GM20431 (cell line): ENCODE measurements around the gene ZNF586.
"Not testable (repeated sequence)": the region's sequence is repeated elsewhere in the genome, so short reads cannot be mapped to it uniquely, and the experiment has no call there.

Experiments
- in situ Hi-C: fragments of 300-500 bp; cut with MseI, MboI; formaldehyde crosslinking; loops from one replicate; pipeline ENCODE4 v1.15.0; 2020; ENCODE audit warnings: low sequenced_read_pairs; ENCODE audit not compliant: unreplicated experiment

The ZNF586 gene

GRCh38 chr19:57820599-57820998 lies 51.1 kb downstream of the ZNF586 start:
- in situ Hi-C loops: no loop called here

DNA sequence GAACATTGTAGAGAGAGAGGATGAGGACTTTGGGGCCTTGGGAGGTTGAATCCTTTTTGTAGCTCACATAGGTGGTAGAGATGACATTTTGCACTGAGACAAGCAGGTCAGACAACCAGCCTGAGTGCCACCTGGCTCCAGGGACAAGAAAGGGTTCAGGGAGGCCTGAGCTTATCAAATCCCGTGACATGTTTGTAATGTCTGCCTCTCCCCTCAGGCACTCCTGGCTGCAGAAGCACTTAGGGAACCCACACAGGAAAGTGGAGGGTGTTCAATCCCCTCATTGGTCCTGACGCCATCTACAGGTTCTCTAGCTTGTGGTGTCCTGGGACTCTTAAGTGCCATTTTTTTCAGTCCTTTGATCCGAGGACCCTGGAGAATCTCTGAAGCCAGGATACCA lies 51.6 kb downstream of the ZNF586 start:
- in situ Hi-C loops: not testable (repeated sequence)

DNA sequence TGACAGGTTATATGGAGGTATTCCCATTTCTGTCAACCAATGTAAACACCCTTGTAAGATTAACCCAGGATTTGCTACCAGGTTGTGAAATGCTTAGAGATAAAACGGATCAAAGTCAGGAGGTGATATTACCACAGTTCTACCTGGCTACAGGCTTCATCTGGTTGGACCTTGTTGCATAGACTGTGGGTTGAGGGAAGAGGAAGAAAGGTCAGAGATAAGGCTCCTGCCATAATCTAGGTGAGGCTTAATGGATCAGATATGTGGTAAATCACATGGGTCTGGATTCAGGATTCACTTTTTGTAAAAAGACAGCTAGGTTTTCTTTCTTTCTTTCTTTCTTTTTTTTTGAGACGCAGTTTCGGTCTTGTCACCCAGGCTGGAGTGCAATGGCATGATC lies 52.0 kb downstream of the ZNF586 start:
- in situ Hi-C loops: not testable (repeated sequence)

DNA sequence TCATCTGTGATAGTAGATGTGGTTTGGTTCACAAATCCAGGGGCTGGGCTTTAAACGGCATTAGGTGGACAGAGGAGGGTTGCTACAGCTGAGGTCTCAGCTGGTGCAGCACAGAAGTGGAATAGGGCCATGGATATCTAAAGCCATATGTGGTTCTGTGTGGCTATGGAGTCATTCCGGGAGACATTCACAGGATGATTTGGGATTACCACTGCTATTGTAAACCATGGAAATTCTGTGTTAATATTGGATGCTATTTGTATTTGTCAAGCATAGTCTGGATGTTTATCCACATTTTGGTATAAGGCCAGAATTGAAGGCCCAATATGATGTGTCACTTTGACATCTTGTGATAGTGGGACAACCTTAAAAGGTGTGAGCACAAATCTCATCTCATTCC lies 53.7 kb downstream of the ZNF586 start:
- in situ Hi-C loops: not testable (repeated sequence)

GRCh38 chr19:57823608-57824007 lies 54.1 kb downstream of the ZNF586 start:
- in situ Hi-C loops: not testable (repeated sequence)

DNA sequence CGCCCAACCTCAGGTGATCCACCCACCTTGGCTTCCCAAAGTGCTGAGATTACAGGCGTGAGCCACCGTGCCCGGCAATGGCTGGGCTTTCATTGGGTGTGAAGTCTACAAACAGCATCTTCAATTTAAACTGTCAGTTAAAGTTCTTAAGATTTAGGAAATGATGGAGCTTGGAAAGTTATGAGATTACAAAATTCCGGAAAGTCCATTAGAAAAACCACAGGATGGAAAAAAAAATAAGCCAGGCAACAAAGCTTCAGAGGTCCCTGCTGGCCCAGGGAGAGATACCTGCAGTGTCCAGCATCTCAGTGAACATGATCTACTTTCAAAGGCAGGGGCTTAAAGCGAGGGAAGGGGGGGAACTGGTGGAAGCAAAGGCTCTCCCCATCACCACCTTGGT lies 56.0 kb downstream of the ZNF586 start:
- in situ Hi-C loops: no loop called here

DNA sequence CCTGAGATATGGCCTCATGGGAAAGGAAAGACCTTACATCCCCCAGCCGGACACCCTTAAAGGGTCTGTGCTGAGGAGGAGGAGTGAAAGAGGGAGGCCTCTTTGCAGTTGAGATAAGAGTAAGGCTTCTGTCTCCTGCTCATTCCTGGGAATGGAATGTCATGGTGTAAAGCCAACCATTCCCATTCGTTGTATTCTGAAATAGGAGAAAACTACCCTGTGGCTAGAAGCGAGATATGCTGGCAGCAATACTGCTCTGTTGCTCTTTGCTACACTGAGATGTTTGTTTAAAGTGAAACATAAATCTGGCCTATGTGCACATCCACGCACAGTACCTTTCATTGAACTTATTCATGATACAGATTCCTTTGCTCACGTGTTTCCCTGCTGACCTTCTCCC lies 59.8 kb downstream of the ZNF586 start:
- in situ Hi-C loops: no loop called here

- in situ Hi-C loops: no loop called here
Observed at GRCh38 chr19:57830071-57830602, 60.7 kb downstream of the ZNF586 start, which contains the start of gene ZNF587B. Gene ZNF587B, plus strand, starts transcription at chr19:57830299. Its CDS starts 230 bp downstream, at chr19:57830529.
